Hepatocyte (in vitro differentiated cells): ENCODE measurements around the gene UTP15. TPM values are rescaled to one million over a fixed set of nuclear protein-coding genes. Genes with fewer than 3 reads are reported as not detected.
A peak's percentile ranks its signal among the peaks of the same experiment; 100 is the strongest.

Source experiments
- DNase-seq: peaks from one replicate; pipeline ENCODE4 v3.0.0-alpha.2; 2016; ENCODE audit warnings: low spot score
- H2AFZ ChIP-seq: fragments of 200-600 bp; sonication (generic); 2 replicates; pipeline ENCODE4 v1.6.0; 2016; ENCODE audit warnings: antibody characterized with exemption, mild to moderate bottlenecking
- H3K27ac ChIP-seq: fragments of 200-600 bp; sonication (generic); 2 replicates; pipeline ENCODE4 v1.5.1; 2016; ENCODE audit warnings: mild to moderate bottlenecking
- H3K27me3 ChIP-seq: fragments of 200-600 bp; sonication (generic); 2 replicates; pipeline ENCODE4 v1.6.1; 2016
- H3K36me3 ChIP-seq: fragments of 200-600 bp; sonication (generic); replicated peaks from 2 replicates; pipeline ENCODE4 v1.5.1; 2016; ENCODE audit warnings: low read depth; ENCODE audit not compliant: insufficient read depth
- H3K4me1 ChIP-seq: fragments of 200-600 bp; sonication (generic); 2 replicates; pipeline ENCODE4 v1.5.1; 2016; ENCODE audit warnings: mild to moderate bottlenecking, moderate library complexity; ENCODE audit not compliant: insufficient read depth
- H3K4me2 ChIP-seq: fragments of 200-600 bp; sonication (generic); 2 replicates; pipeline ENCODE4 v1.6.0; 2016
- H3K4me3 ChIP-seq: fragments of 200-600 bp; sonication (generic); 2 replicates; pipeline ENCODE4 v1.5.1; 2016; ENCODE audit warnings: mild to moderate bottlenecking
- H3K79me2 ChIP-seq: fragments of 200-600 bp; sonication (generic); 2 replicates; pipeline ENCODE4 v1.6.0; 2017; ENCODE audit warnings: mild to moderate bottlenecking
- H3K9me2 ChIP-seq: fragments of 200-600 bp; sonication (generic); replicated peaks from 2 replicates; pipeline ENCODE4 v1.6.0; 2017; ENCODE audit warnings: mild to moderate bottlenecking; ENCODE audit not compliant: insufficient read depth
- H3K9me3 ChIP-seq: fragments of 200-600 bp; sonication (generic); 2 replicates; pipeline ENCODE4 v1.5.1; 2016; ENCODE audit warnings: low read depth, mild to moderate bottlenecking
- H4K20me1 ChIP-seq: fragments of 200-600 bp; sonication (generic); 2 replicates; pipeline ENCODE4 v1.6.0; 2016; ENCODE audit warnings: mild to moderate bottlenecking; ENCODE audit not compliant: insufficient read depth, poor library complexity, severe bottlenecking
- EZH2 ChIP-seq: fragments of 200-600 bp; sonication (generic); IDR thresholded peaks from 2 replicates; pipeline ENCODE4 v1.6.1; 2016; ENCODE audit warnings: antibody characterized with exemption, mild to moderate bottlenecking, borderline replicate concordance
- EZH2phosphoT487 ChIP-seq: fragments of 200-600 bp; sonication (generic); IDR thresholded peaks from one replicate; pipeline ENCODE4 v1.6.1; 2018; ENCODE audit warnings: antibody characterized with exemption, mild to moderate bottlenecking, low read depth, moderate library complexity; ENCODE audit not compliant: unreplicated experiment, severe bottlenecking
- WGBS: methylation state at CpG from one replicate; pipeline ENCODE4 v1.1.6; 2016; ENCODE audit warnings: low lambda C conversion rate; ENCODE audit errors: missing lambda C conversion rate; 5-methylcytosine and 5-hydroxymethylcytosine counted together
- polyA plus RNA-seq: library from polyadenylated mRNA; unstranded; fragments of >200 nt; fragmentation: Nextera tagmentation; extraction: Ambion mirVana; gene quantifications from 2 replicates; pipeline ENCODE4 v1.2.1, GENCODE V29; 2016
- total RNA-seq: library from RNA; depleted of rRNA; stranded (reverse); fragments of >200 nt; gene quantifications from 2 replicates; pipeline ENCODE4 v1.2.3, GENCODE V29; 2014
- TF ChIP-seq, protein P1 (sequence below): fragments of 200-600 bp; sonication (generic); IDR thresholded peaks from 2 replicates; pipeline ENCODE4 v1.5.1; 2016; ENCODE audit warnings: antibody characterized with exemption, mild to moderate bottlenecking; ENCODE audit not compliant: poor library complexity

UTP15 gene
- total and polyA plus RNA-seq, 2 experiments from 2014 or later = 11.0 to 20.7 TPM

DNA sequence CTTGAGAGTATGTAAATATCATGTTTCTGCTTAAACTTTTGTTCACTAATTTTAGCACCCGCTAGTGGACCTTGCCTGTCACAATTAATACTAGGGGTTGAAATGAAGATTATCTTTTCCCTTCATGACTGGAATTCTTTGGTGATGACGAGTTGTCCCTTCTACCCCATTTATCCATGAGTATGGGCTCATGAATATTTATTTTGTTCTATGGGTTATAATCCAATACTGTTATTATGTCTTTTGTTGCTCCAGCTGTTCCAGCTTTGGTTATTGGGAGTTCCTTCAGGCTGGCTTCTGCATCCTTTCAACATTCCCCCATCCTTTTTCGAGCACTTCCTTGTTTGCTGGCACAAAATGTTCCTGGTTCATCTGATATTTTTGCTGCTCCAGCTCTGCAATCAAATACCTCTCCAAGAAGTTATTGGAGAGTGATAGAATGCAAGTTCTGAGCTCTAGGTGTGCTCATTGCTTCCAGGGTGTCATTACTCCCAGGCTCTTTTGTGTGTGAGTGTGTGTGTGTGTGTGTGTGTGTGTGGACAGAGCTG lies 40.7 kb downstream of the UTP15 start:
- Histone ChIP-seq H4K20me1 (no peaks in the 10 kb centered on the region), H3K27me3 (no peaks in the 10 kb centered on the region), H3K27ac (no peak overlapping the region), H3K9me2 (no peaks in the 10 kb centered on the region), H3K9me3 (no peaks in the 10 kb centered on the region), H3K36me3 (no peaks in the 10 kb centered on the region), H3K4me2 (no peak overlapping the region), H2AFZ (no peak overlapping the region), H3K79me2 (no peaks in the 10 kb centered on the region), H3K4me3 (no peak overlapping the region), H3K4me1 (no peaks in the 10 kb centered on the region)
- 57% methylated on average over 3 of the region's 3 CpGs for WGBS
- DNase-seq = no peak
- TF ChIP-seq, protein P1, sequence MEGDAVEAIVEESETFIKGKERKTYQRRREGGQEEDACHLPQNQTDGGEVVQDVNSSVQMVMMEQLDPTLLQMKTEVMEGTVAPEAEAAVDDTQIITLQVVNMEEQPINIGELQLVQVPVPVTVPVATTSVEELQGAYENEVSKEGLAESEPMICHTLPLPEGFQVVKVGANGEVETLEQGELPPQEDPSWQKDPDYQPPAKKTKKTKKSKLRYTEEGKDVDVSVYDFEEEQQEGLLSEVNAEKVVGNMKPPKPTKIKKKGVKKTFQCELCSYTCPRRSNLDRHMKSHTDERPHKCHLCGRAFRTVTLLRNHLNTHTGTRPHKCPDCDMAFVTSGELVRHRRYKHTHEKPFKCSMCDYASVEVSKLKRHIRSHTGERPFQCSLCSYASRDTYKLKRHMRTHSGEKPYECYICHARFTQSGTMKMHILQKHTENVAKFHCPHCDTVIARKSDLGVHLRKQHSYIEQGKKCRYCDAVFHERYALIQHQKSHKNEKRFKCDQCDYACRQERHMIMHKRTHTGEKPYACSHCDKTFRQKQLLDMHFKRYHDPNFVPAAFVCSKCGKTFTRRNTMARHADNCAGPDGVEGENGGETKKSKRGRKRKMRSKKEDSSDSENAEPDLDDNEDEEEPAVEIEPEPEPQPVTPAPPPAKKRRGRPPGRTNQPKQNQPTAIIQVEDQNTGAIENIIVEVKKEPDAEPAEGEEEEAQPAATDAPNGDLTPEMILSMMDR = no peak
- TF ChIP-seq EZH2phosphoT487 = no peak

DNA sequence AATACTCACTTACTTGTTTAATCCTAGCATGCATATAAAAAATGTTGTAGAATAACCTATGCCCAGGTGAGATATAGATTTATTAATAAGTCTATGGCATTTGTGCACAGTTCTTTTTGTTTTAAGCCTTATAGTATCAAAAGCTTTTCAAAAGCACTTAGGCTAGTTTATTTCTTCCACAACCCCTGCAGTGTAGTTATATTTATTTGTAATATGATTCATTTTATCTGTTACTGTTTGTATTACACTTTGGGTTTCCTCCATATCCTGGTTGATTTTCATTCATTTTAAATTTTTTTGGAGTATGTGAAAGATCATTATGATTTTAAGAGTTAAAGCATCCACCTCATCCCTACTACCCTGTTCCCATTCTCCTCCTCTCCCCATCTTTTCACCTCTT lies 41.7 kb downstream of the UTP15 start:
- DNase-seq = no peak
- no peak overlapping the region for H3K4me2 ChIP-seq
- no peak overlapping the region for H3K4me3 ChIP-seq
- H3K4me1 ChIP-seq = no peaks in the 10 kb centered on the region
- H4K20me1 ChIP-seq = no peaks in the 10 kb centered on the region
- H3K9me2 ChIP-seq = no peaks in the 10 kb centered on the region
- TF ChIP-seq, protein P1 = no peak
- TF ChIP-seq EZH2phosphoT487 (no peak), EZH2 (no peak)
- H3K9me3 ChIP-seq = no peaks in the 10 kb centered on the region
- no peak overlapping the region for H3K27ac ChIP-seq
- no peaks in the 10 kb centered on the region for H3K79me2 ChIP-seq
- no peaks in the 10 kb centered on the region for H3K27me3 ChIP-seq
- H3K36me3 ChIP-seq = no peaks in the 10 kb centered on the region
- no peak overlapping the region for H2AFZ ChIP-seq

DNA sequence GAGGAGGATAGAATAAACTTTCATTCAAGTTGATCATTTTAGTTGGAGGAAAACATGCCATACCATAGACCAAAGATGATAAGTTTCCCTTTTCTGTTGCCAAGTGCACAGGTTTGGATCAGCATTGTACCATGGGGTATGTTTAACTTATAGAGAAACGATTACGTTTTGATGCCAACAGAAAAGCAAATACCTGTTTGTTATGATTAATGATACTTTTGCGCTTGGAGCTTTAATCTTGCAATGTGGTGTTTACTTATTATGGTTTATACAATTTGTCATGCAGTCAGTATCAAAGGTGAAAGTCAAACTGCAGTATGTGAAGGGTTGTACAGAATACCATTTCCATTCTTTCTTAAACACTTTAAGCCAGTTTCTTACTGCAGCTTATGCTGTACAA lies 47.3 kb downstream of the UTP15 start:
- Histone ChIP-seq H3K9me3 (no peaks in the 10 kb centered on the region), H3K4me3 (no peak overlapping the region), H2AFZ (no peak overlapping the region), H4K20me1 (no peaks in the 10 kb centered on the region), H3K4me2 (no peak overlapping the region), H3K4me1 (no peaks in the 10 kb centered on the region), H3K27ac (no peak overlapping the region), H3K36me3 (no peaks in the 10 kb centered on the region), H3K27me3 (peaks cover 5% of the 10 kb centered on the region), H3K9me2 (no peaks in the 10 kb centered on the region), H3K79me2 (no peaks in the 10 kb centered on the region)
- DNase-seq = no peak
- WGBS = 77% methylated on average over 3 of the region's 3 CpGs
- TF ChIP-seq, protein P1 = no peak
- no peak for TF ChIP-seq EZH2phosphoT487
- TF ChIP-seq EZH2 = no peak

DNA sequence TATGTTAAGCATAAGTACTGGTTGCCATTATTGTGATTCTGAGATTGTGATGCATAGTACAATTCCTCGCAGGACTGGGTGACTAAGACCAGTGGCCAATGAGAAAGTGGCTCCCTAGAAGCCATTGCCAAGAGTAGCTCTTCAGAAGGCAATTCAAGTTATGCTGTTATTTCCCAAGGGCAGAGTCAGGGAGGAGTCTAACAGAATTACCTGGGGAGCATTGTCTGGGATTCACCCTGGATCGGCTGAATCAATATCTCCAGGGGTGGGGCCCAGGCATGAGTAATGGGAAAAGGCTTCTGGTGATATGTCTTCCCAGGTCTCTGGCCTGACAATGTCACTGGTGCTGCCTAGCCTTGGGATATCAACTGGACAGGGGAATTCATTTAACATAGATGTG lies 49.5 kb downstream of the UTP15 start:
- H3K79me2 ChIP-seq = no peaks in the 10 kb centered on the region
- H3K27me3 ChIP-seq = peaks cover 5% of the 10 kb centered on the region
- DNase-seq = peak; percentile 7
- H3K4me2 ChIP-seq = no peak overlapping the region
- no peaks in the 10 kb centered on the region for H3K4me1 ChIP-seq
- no peak overlapping the region for H3K4me3 ChIP-seq
- no peaks in the 10 kb centered on the region for H3K9me2 ChIP-seq
- no peaks in the 10 kb centered on the region for H3K9me3 ChIP-seq
- no peaks in the 10 kb centered on the region for H3K36me3 ChIP-seq
- WGBS = 82% methylated on average over 2 of the region's 2 CpGs
- H3K27ac ChIP-seq = no peak overlapping the region
- H2AFZ ChIP-seq = no peak overlapping the region
- no peaks in the 10 kb centered on the region for H4K20me1 ChIP-seq
- TF ChIP-seq, protein P1 = no peak
- no peak for TF ChIP-seq EZH2
- no peak for TF ChIP-seq EZH2phosphoT487
